ENCODE data around the gene CACNA1I. TPM values are rescaled to one million over a fixed set of nuclear protein-coding genes. Genes with fewer than 3 reads are reported as not detected.

Gene CACNA1I
- total and polyA plus RNA-seq, 7 experiments from 2014 or later = 0.40 to 51.2 (median 22.0) TPM

DNA sequence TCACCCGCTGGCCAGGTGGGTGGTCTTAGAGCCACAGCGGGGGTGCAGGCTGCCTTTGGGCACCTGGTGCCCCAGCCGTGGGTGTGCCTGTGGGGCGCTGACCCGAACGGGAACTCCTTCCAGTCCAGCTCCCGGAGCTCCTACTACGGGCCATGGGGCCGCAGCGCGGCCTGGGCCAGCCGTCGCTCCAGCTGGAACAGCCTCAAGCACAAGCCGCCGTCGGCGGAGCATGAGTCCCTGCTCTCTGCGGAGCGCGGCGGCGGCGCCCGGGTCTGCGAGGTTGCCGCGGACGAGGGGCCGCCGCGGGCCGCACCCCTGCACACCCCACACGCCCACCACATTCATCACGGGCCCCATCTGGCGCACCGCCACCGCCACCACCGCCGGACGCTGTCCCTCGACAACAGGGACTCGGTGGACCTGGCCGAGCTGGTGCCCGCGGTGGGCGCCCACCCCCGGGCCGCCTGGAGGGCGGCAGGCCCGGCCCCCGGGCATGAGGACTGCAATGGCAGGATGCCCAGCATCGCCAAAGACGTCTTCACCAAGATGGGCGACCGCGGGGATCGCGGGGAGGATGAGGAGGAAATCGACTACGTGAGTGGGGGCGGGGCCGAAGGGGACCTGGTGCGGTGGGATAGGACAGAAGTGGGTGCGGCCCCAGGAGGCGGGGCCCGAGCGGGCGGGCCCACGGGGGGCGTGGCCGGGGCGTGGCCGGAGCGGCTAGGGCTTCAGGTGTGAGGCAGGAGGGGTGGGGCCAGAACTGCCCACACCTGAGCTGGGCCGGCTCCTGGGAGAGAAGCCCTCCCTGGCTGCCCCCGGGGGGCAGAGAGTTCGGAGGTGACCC lies 91.5 kb downstream of the CACNA1I start:
- H3K4me1 Mint-ChIP-seq = peaks cover 31 to 76% (median 64%) of the 10 kb centered on the region in 7 donors
- peak overlapping the region in 7 of 9 donors; percentile 76 to 97 (median 91) for H3K27ac Mint-ChIP-seq
- intact Hi-C loops (cut with micrococcal nuclease) = loop anchor here in 1 of 2 donors (1.0 to 5.0 kb wide), 4 partner anchors 23 to 239 kb away; partner anchors contain the start of gene GRAP2
- H3K4me3 ChIP-seq (ENCODE audit: low read length) = peak overlapping the region; percentile 73
- peaks cover 15 to 58% of the 10 kb centered on the region in 2 donors for H3K4me1 ChIP-seq (ENCODE audit: control insufficient read depth in 2 of 2, insufficient read depth in 2 of 2, low read length in 2 of 2)
- H3K27ac ChIP-seq (ENCODE audit: low read depth, low read length) = peak overlapping the region; percentile 74
- ATAC-seq (peak; percentile 93), DNase-seq (peak; percentile 75 to 91 (median 88))
- CTCF ChIA-PET = interaction anchor here (1.1 kb wide), 1 partner anchor 276 kb away, joined by 4 read pairs; no protein-coding TSS in a partner anchor
- POLR2A ChIA-PET = interaction anchor here (0.6 to 1.5 kb wide), 13 partner anchors 9 to 382 kb away, joined by 3 to 4 read pairs (median 4); no protein-coding TSS in a partner anchor
- H3K36me3 Mint-ChIP-seq = peaks cover 0 to 25% (median 7%) of the 10 kb centered on the region in 5 donors
- H3K27me3 ChIP-seq (ENCODE audit: control insufficient read depth in 2 of 2, insufficient read depth in 2 of 2, low read length in 2 of 2) = no peaks in the 10 kb centered on the region
- peaks cover 0 to 25% (median 4%) of the 10 kb centered on the region in 5 donors for H3K27me3 Mint-ChIP-seq
- H3K9me3 ChIP-seq (ENCODE audit: control insufficient read depth in 2 of 3, low read length in 3 of 3) = no peaks in the 10 kb centered on the region
- H3K36me3 ChIP-seq (ENCODE audit: control insufficient read depth in 2 of 3, insufficient read depth in 3 of 3, low read length in 3 of 3) = peaks cover 0 to 9% (median 0%) of the 10 kb centered on the region in 3 experiments
- peaks cover 0 to 1% (median 0%) of the 10 kb centered on the region in 11 donors for H3K9me3 Mint-ChIP-seq
- peak overlapping the region; percentile 75 to 92 (median 86) for H3K4me3 Mint-ChIP-seq

DNA sequence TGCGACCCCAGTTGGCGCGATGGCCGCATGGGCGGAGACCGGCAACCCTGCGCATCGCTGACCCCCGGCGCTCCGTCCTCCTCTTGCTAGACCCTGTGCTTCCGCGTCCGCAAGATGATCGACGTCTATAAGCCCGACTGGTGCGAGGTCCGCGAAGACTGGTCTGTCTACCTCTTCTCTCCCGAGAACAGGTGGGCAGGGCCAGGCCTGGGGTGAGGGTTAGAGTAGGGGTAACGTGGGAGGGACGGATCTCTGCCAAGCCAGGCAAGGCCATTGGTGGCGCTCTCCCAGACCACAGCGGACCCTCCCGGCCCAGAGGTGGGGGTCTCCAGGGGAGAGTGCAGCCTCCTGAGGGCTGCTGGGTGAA lies 92.1 kb downstream of the CACNA1I start:
- Mint-ChIP-seq H3K4me3 (peak overlapping the region; percentile 58 to 89 (median 69)), H3K4me1 (peaks cover 28 to 70% (median 58%) of the 10 kb centered on the region in 7 donors), H3K27ac (peak overlapping the region in 7 of 9 donors; percentile 38 to 89 (median 74)), H3K27me3 (peaks cover 0 to 25% (median 4%) of the 10 kb centered on the region in 5 donors), H3K9me3 (peaks cover 0 to 1% (median 0%) of the 10 kb centered on the region in 11 donors), H3K36me3 (peaks cover 4 to 31% (median 7%) of the 10 kb centered on the region in 5 donors)
- DNase-seq = no peak
- peaks cover 15 to 52% of the 10 kb centered on the region in 2 donors for H3K4me1 ChIP-seq (ENCODE audit: control insufficient read depth in 2 of 2, insufficient read depth in 2 of 2, low read length in 2 of 2)
- peak overlapping the region; percentile 73 for H3K4me3 ChIP-seq (ENCODE audit: low read length)
- H3K9me3 ChIP-seq (ENCODE audit: control insufficient read depth in 2 of 3, low read length in 3 of 3) = no peaks in the 10 kb centered on the region
- no peak for ATAC-seq
- POLR2A ChIA-PET = interaction anchor here (0.6 to 1.5 kb wide), 6 partner anchors 12 to 381 kb away, joined by 3 to 4 read pairs (median 4); no protein-coding TSS in a partner anchor
- CTCF ChIA-PET = no interaction called here
- intact Hi-C loops (cut with micrococcal nuclease) = loop anchor here in 1 of 2 donors (1.0 to 5.0 kb wide), 4 partner anchors 22 to 238 kb away; partner anchors contain the start of gene GRAP2
- H3K36me3 ChIP-seq (ENCODE audit: control insufficient read depth in 2 of 3, insufficient read depth in 3 of 3, low read length in 3 of 3) = peaks cover 0 to 9% (median 0%) of the 10 kb centered on the region in 3 experiments
- no peaks in the 10 kb centered on the region for H3K27me3 ChIP-seq (ENCODE audit: control insufficient read depth in 2 of 2, insufficient read depth in 2 of 2, low read length in 2 of 2)
- no peak overlapping the region for H3K27ac ChIP-seq (ENCODE audit: low read depth, low read length)

DNA sequence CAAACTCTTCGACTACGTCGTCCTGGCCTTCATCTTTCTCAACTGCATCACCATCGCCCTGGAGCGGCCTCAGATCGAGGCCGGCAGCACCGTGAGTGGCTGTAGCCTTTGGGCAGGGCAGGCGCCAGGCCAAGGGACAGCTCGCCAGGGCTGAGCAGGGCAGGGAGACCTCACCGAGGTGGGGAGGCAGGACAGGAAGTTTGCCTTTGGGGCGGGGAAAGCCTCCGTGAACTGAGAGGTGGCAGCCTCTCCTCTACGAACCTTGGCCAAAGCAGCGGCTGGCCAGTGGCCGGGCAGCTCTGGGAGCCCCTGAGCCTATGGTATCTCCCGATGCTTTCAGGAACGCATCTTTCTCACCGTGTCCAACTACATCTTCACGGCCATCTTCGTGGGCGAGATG lies 93.2 kb downstream of the CACNA1I start:
- Mint-ChIP-seq H3K4me3 (peak overlapping the region in 6 of 10 donors; percentile 42 to 89 (median 64)), H3K27me3 (peaks cover 0 to 25% (median 4%) of the 10 kb centered on the region in 5 donors), H3K27ac (peak overlapping the region in 4 of 9 donors; percentile 38 to 77 (median 62)), H3K36me3 (peaks cover 9 to 42% (median 16%) of the 10 kb centered on the region in 5 donors), H3K9me3 (peaks cover 0 to 3% (median 0%) of the 10 kb centered on the region in 11 donors), H3K4me1 (peaks cover 21 to 60% (median 47%) of the 10 kb centered on the region in 7 donors)
- no peaks in the 10 kb centered on the region for H3K9me3 ChIP-seq (ENCODE audit: control insufficient read depth in 2 of 3, low read length in 3 of 3)
- H3K4me3 ChIP-seq (ENCODE audit: low read length) = no peak overlapping the region
- H3K4me1 ChIP-seq (ENCODE audit: control insufficient read depth in 2 of 2, insufficient read depth in 2 of 2, low read length in 2 of 2) = peaks cover 6 to 41% of the 10 kb centered on the region in 2 donors
- ATAC-seq (no peak), DNase-seq (no peak)
- no peak overlapping the region for H3K27ac ChIP-seq (ENCODE audit: low read depth, low read length)
- intact Hi-C loops (cut with micrococcal nuclease) = loop anchor here in 1 of 2 donors (2.0 to 5.0 kb wide), 3 partner anchors 21 to 237 kb away; partner anchors contain the start of gene GRAP2
- no peaks in the 10 kb centered on the region for H3K27me3 ChIP-seq (ENCODE audit: control insufficient read depth in 2 of 2, insufficient read depth in 2 of 2, low read length in 2 of 2)
- POLR2A ChIA-PET = interaction anchor here (1.0 kb wide), 1 partner anchor 9 kb away, joined by 4 read pairs; no protein-coding TSS in a partner anchor
- H3K36me3 ChIP-seq (ENCODE audit: control insufficient read depth in 2 of 3, insufficient read depth in 3 of 3, low read length in 3 of 3) = peaks cover 0 to 15% (median 0%) of the 10 kb centered on the region in 3 experiments
- CTCF ChIA-PET = interaction anchor here (0.7 kb wide), 1 partner anchor 376 kb away, joined by 3 read pairs; no protein-coding TSS in a partner anchor

DNA sequence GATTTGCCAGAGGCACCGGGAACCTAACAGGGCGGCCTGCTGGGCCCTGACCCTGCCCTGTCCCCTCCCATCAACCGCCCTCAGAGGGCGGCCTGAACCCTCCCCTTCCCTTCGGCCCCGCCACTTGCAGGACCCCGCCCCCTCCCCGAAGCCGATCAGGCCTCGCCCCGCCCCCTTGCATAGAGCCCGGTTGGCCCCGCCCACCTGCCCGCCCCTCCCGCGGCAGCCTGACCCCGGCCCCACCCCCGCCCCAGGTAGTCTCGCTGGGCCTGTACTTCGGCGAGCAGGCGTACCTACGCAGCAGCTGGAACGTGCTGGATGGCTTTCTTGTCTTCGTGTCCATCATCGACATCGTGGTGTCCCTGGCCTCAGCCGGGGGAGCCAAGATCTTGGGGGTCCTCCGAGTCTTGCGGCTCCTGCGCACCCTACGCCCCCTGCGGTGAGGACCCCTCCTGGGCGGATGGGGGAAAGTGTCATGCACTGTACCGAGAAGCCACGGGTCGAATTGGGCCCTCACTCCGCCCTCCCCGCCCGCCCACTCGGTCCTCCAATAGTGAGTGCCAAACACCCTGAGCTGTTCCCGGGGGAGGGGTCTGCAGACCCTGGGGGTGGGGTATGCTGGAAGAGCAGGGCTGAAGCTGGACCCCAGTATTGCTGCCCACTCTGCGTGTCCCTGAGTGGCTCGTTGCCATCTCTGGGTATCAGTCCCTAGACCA lies 94.1 kb downstream of the CACNA1I start:
- peak in 5 of 9 donors; percentile 33 to 54 (median 39) for DNase-seq
- Mint-ChIP-seq H3K27ac (peak overlapping the region in 5 of 9 donors; percentile 43 to 90 (median 71)), H3K4me1 (peaks cover 16 to 51% (median 39%) of the 10 kb centered on the region in 7 donors), H3K4me3 (peak overlapping the region in 4 of 10 donors; percentile 21 to 51 (median 42)), H3K36me3 (peaks cover 10 to 49% (median 24%) of the 10 kb centered on the region in 5 donors), H3K9me3 (peaks cover 0 to 3% (median 0%) of the 10 kb centered on the region in 11 donors), H3K27me3 (peaks cover 0 to 25% (median 4%) of the 10 kb centered on the region in 5 donors)
- ATAC-seq = no peak
- Histone ChIP-seq H3K4me3 (ENCODE audit: low read length) (no peak overlapping the region), H3K27me3 (ENCODE audit: control insufficient read depth in 2 of 2, insufficient read depth in 2 of 2, low read length in 2 of 2) (no peaks in the 10 kb centered on the region), H3K4me1 (ENCODE audit: control insufficient read depth in 2 of 2, insufficient read depth in 2 of 2, low read length in 2 of 2) (peaks cover 0 to 32% of the 10 kb centered on the region in 2 donors), H3K9me3 (ENCODE audit: control insufficient read depth in 2 of 3, low read length in 3 of 3) (no peaks in the 10 kb centered on the region), H3K36me3 (ENCODE audit: control insufficient read depth in 2 of 3, insufficient read depth in 3 of 3, low read length in 3 of 3) (peaks cover 0 to 23% (median 0%) of the 10 kb centered on the region in 3 experiments), H3K27ac (ENCODE audit: low read depth, low read length) (no peak overlapping the region)
- POLR2A ChIA-PET = interaction anchor here (0.5 to 1.0 kb wide), 2 partner anchors 10 to 279 kb away, joined by 3 to 4 read pairs; no protein-coding TSS in a partner anchor
- intact Hi-C loops (cut with micrococcal nuclease) = loop anchor here in 1 of 2 donors (5.0 kb wide), 1 partner anchor 97 kb away; no protein-coding TSS in a partner anchor
- CTCF ChIA-PET = interaction anchor here (0.6 to 0.7 kb wide), 2 partner anchors 36 to 376 kb away, joined by 3 to 5 read pairs; no protein-coding TSS in a partner anchor

DNA sequence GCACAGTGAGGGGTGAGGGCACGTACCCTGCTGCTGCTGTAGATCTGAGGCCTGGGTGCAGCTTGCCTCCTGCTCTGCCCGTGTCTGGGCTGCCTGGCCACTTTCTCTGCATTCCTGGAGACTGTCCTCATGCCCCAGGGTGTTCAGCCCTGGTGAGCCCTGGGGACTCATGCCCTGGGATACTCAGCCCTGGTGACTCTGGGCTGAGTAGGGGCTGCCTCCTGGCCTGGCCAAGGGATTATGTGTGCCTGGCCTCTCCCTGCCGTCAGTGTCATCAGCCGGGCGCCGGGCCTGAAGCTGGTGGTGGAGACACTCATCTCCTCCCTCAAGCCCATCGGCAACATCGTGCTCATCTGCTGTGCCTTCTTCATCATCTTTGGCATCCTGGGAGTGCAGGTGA lies 94.7 kb downstream of the CACNA1I start:
- peaks cover 0 to 2% (median 0%) of the 10 kb centered on the region in 3 experiments for H3K9me3 ChIP-seq (ENCODE audit: control insufficient read depth in 2 of 3, low read length in 3 of 3)
- no peak for DNase-seq
- Mint-ChIP-seq H3K4me3 (peak overlapping the region in 5 of 10 donors; percentile 32 to 64 (median 36)), H3K36me3 (peaks cover 14 to 52% (median 30%) of the 10 kb centered on the region in 5 donors), H3K27me3 (peaks cover 0 to 25% (median 4%) of the 10 kb centered on the region in 5 donors), H3K4me1 (peaks cover 12 to 45% (median 33%) of the 10 kb centered on the region in 7 donors), H3K9me3 (peaks cover 0 to 3% (median 0%) of the 10 kb centered on the region in 11 donors), H3K27ac (peak overlapping the region in 8 of 9 donors; percentile 64 to 90 (median 72))
- ChIA-PET CTCF (no interaction called here), POLR2A (interaction anchor here (0.5 kb wide), 1 partner anchor 278 kb away, joined by 3 read pairs; no protein-coding TSS in a partner anchor)
- H3K4me3 ChIP-seq (ENCODE audit: low read length) = no peak overlapping the region
- H3K27ac ChIP-seq (ENCODE audit: low read depth, low read length) = no peak overlapping the region
- peaks cover 0 to 29% (median 0%) of the 10 kb centered on the region in 3 experiments for H3K36me3 ChIP-seq (ENCODE audit: control insufficient read depth in 2 of 3, insufficient read depth in 3 of 3, low read length in 3 of 3)
- no peak for ATAC-seq
- peaks cover 0 to 30% of the 10 kb centered on the region in 2 donors for H3K4me1 ChIP-seq (ENCODE audit: control insufficient read depth in 2 of 2, insufficient read depth in 2 of 2, low read length in 2 of 2)
- H3K27me3 ChIP-seq (ENCODE audit: control insufficient read depth in 2 of 2, insufficient read depth in 2 of 2, low read length in 2 of 2) = no peaks in the 10 kb centered on the region
- intact Hi-C loops (cut with micrococcal nuclease) = no loop called here

All from naive thymus-derived CD4-positive, alpha-beta T cell (primary cell).